ENCODE results near the gene SUFU.

GRCh38 chr10:102579328-102579727 is 75.6 kb downstream of the SUFU start:
- no peak for TF ChIP-seq CTCF (IDR thresholded peaks at IDR 0.05)
- TF ChIP-seq POLR2A (IDR thresholded peaks at IDR 0.05), result no peak
